NCI-H748 (cell line): ENCODE measurements around the gene MYOM3.
"Not testable (repeated sequence)": the region's sequence is repeated elsewhere in the genome, so short reads cannot be mapped to it uniquely, and the experiment has no call there.

Experiments
- DNase-seq: peaks from one replicate; lab custom pipeline; 2025; ENCODE audit not compliant: unreplicated experiment; lab: John Stamatoyannopoulos, UW

MYOM3 gene

GRCh38 chr1:24074817-24075589, 36.9 kb downstream of the MYOM3 start:
- DNase-seq: peak; percentile 1

- no peak for DNase-seq
These were observed 37.7 kb downstream of the MYOM3 start for GRCh38 chr1:24074196-24074595.

GRCh38 chr1:24071941-24072340, 40.0 kb downstream of the MYOM3 start:
- no peak for DNase-seq

GRCh38 chr1:24070821-24071393, 41.0 kb downstream of the MYOM3 start:
- peak; percentile 68 for DNase-seq

- DNase-seq: no peak
These were observed 42.1 kb downstream of the MYOM3 start for GRCh38 chr1:24069817-24070216.

GRCh38 chr1:24067978-24068377, 44.0 kb downstream of the MYOM3 start:
- no peak for DNase-seq

GRCh38 chr1:24065304-24065703, 46.6 kb downstream of the MYOM3 start:
- no peak for DNase-seq

GRCh38 chr1:24062221-24062620, 49.7 kb downstream of the MYOM3 start:
- no peak for DNase-seq

- no peak for DNase-seq
These were observed 51.5 kb downstream of the MYOM3 start for GRCh38 chr1:24060482-24060881.

GRCh38 chr1:24058671-24059455, 53.1 kb downstream of the MYOM3 start:
- DNase-seq: no peak

- DNase-seq: no peak
These were observed 54.8 kb downstream of the MYOM3 start for GRCh38 chr1:24057171-24057570.

- no peak for DNase-seq
These were observed 56.3 kb downstream of the MYOM3 start for GRCh38 chr1:24055681-24056080.

- DNase-seq: no peak
These were observed 59.7 kb downstream of the MYOM3 start for GRCh38 chr1:24052220-24052619.

- DNase-seq: no peak
These were observed 60.6 kb downstream of the MYOM3 start for GRCh38 chr1:24051206-24051945.

- no peak for DNase-seq
These were observed 62.2 kb downstream of the MYOM3 start for GRCh38 chr1:24049733-24050132.

- DNase-seq: not testable (repeated sequence)
These were observed 63.0 kb downstream of the MYOM3 start for GRCh38 chr1:24048894-24049293.

GRCh38 chr1:24048205-24048869, 63.6 kb downstream of the MYOM3 start:
- DNase-seq: peak; percentile 46

GRCh38 chr1:24047110-24047477, 64.8 kb downstream of the MYOM3 start:
- DNase-seq: no peak

- DNase-seq: no peak
These were observed 66.2 kb downstream of the MYOM3 start for GRCh38 chr1:24045771-24046170.

GRCh38 chr1:24044672-24045071, 67.3 kb downstream of the MYOM3 start:
- DNase-seq: not testable (repeated sequence)
